Peyer's patch (tissue), 4 donors: ENCODE measurements around the gene TAP2.

Experiments
- CTCF ChIP-seq, 6 experiments: fragments of 450-650 bp in 4 of 6; fragments of 200-600 bp in 2 of 6; sonication (generic) in 1 of 6; IDR thresholded peaks; one replicate each; pipeline ENCODE4 v1.5.1; 2017 to 2019; ENCODE audit warnings: antibody characterized with exemption in 6 of 6, mild to moderate bottlenecking in 3 of 6, moderate library complexity in 1 of 6
- POLR2A ChIP-seq, 2 donors: fragments of 450-650 bp; IDR thresholded peaks; one replicate each; pipeline ENCODE4 v1.5.1; 2017; ENCODE audit warnings: antibody characterized with exemption in 2 of 2, mild to moderate bottlenecking in 2 of 2, moderate library complexity in 2 of 2

GRCh38 chr6:32857156-32857891, 18.8 kb upstream of the TAP2 start:
- TF ChIP-seq CTCF (IDR thresholded peaks at IDR 0.05) (no peak), POLR2A (IDR thresholded peaks at IDR 0.05) (no peak)
